Panc1 (cell line): ENCODE measurements around the gene CDH13.

Experiments used
- POLR2AphosphoS5 ChIP-seq: IDR thresholded peaks from 2 replicates; pipeline ENCODE4 v1.6.1; 2012; ENCODE audit warnings: mild to moderate bottlenecking, low read depth, low read length, moderate library complexity
- SIN3A ChIP-seq: IDR thresholded peaks from 2 replicates; pipeline ENCODE4 v1.6.1; 2012; ENCODE audit warnings: low read depth, mild to moderate bottlenecking, low read length, moderate library complexity, borderline replicate concordance; ENCODE audit not compliant: insufficient read depth
- TCF7L2 ChIP-seq: IDR thresholded peaks from 2 replicates; pipeline ENCODE4 v1.6.1; 2011; ENCODE audit warnings: mild to moderate bottlenecking, low read depth, low read length, inconsistent platforms
- TF ChIP-seq, protein P1 (sequence below): fragments of 450-650 bp; IDR thresholded peaks from 2 replicates; pipeline ENCODE4 v1.5.1; 2017; ENCODE audit warnings: mild to moderate bottlenecking
- TF ChIP-seq, protein P2 (sequence below), 2 experiments: IDR thresholded peaks; 2 replicates each; pipeline ENCODE4 v1.6.1; 2011 to 2012; ENCODE audit warnings: low read depth in 2 of 2, control low read depth in 1 of 2, low read length in 1 of 2, mild to moderate bottlenecking in 1 of 2, moderate library complexity in 1 of 2; ENCODE audit not compliant: insufficient read depth in 1 of 2

DNA sequence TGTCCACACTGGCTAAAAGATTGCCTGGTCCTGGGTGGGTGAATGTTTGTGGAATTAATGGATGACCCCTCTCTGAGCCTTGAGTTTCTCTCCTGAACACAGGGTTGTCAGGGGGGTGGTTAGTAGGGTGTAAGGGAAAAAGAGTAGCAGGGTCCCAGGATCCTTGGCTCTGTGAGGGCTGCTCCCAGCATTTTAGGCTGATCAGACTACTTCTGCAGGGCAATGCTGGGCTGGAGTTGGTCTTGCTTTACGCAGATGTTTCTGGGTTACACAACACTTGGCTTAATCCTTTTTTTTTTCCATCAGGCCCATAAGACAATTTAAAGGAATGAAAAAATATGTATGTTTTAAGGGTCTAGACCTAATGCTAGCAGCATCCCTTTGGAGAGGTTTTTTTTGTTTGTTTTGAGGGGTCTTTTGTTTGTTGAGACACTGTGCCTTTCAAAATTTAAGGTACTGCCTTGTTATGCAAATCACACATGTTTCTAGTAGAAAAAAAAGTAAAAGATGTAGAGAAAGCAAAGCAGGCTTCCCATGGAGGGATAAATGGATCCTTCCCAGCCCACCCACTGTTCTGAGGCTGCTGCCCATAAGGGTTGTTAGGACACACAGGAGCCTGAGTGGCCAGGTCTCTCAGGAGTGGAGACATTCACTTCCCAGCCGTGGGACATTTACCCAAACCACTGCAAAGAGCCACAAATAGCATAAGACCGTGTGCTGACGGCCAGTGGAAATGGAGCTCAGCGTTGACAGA lies 955.4 kb downstream of the CDH13 start:
- TF ChIP-seq, protein P1, sequence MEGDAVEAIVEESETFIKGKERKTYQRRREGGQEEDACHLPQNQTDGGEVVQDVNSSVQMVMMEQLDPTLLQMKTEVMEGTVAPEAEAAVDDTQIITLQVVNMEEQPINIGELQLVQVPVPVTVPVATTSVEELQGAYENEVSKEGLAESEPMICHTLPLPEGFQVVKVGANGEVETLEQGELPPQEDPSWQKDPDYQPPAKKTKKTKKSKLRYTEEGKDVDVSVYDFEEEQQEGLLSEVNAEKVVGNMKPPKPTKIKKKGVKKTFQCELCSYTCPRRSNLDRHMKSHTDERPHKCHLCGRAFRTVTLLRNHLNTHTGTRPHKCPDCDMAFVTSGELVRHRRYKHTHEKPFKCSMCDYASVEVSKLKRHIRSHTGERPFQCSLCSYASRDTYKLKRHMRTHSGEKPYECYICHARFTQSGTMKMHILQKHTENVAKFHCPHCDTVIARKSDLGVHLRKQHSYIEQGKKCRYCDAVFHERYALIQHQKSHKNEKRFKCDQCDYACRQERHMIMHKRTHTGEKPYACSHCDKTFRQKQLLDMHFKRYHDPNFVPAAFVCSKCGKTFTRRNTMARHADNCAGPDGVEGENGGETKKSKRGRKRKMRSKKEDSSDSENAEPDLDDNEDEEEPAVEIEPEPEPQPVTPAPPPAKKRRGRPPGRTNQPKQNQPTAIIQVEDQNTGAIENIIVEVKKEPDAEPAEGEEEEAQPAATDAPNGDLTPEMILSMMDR, result no peak
- no peak for TF ChIP-seq POLR2AphosphoS5
- no peak for TF ChIP-seq SIN3A
- TF ChIP-seq TCF7L2, result no peak
- TF ChIP-seq, protein P2, sequence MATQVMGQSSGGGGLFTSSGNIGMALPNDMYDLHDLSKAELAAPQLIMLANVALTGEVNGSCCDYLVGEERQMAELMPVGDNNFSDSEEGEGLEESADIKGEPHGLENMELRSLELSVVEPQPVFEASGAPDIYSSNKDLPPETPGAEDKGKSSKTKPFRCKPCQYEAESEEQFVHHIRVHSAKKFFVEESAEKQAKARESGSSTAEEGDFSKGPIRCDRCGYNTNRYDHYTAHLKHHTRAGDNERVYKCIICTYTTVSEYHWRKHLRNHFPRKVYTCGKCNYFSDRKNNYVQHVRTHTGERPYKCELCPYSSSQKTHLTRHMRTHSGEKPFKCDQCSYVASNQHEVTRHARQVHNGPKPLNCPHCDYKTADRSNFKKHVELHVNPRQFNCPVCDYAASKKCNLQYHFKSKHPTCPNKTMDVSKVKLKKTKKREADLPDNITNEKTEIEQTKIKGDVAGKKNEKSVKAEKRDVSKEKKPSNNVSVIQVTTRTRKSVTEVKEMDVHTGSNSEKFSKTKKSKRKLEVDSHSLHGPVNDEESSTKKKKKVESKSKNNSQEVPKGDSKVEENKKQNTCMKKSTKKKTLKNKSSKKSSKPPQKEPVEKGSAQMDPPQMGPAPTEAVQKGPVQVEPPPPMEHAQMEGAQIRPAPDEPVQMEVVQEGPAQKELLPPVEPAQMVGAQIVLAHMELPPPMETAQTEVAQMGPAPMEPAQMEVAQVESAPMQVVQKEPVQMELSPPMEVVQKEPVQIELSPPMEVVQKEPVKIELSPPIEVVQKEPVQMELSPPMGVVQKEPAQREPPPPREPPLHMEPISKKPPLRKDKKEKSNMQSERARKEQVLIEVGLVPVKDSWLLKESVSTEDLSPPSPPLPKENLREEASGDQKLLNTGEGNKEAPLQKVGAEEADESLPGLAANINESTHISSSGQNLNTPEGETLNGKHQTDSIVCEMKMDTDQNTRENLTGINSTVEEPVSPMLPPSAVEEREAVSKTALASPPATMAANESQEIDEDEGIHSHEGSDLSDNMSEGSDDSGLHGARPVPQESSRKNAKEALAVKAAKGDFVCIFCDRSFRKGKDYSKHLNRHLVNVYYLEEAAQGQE (IDR thresholded peaks at IDR 0.05; ENCODE audit: insufficient read depth in 1 of 2, low read depth in 2 of 2, low read length in 1 of 2), result no peak
